Measurements from ENCODE around the gene CEP120.

- no peak for TF ChIP-seq REST (IDR thresholded peaks at IDR 0.05; ENCODE audit: unreplicated experiment)
- TF ChIP-seq CTCF (conservative IDR thresholded peaks at IDR 0.05; ENCODE audit: low read depth in 2 of 2), result no peak
- no peak for TF ChIP-seq NANOG (IDR thresholded peaks at IDR 0.05; ENCODE audit: borderline replicate concordance)
- no peak for TF ChIP-seq CREB1 (CRISPR knock-in tag; IDR thresholded peaks at IDR 0.05; ENCODE audit: low read depth)
- no peak for TF ChIP-seq POLR2AphosphoS5 (IDR thresholded peaks at IDR 0.05; ENCODE audit: low read depth)
- no peak for TF ChIP-seq STAT1 (IDR thresholded peaks at IDR 0.05; ENCODE audit: unreplicated experiment)
- TF ChIP-seq EZH2 (IDR thresholded peaks at IDR 0.05; ENCODE audit: low read depth, unreplicated experiment), result no peak
- no peak for TF ChIP-seq EZH2phosphoT487 (IDR thresholded peaks at IDR 0.05; ENCODE audit: unreplicated experiment)
- no peak for TF ChIP-seq JUNB (IDR thresholded peaks at IDR 0.05; ENCODE audit: unreplicated experiment)
- no peak for TF ChIP-seq ZNF114 (CRISPR knock-in tag; IDR thresholded peaks at IDR 0.05)
Observed at GRCh38 chr5:123297198-123297831, 125.9 kb downstream of the CEP120 start.

Data from GM23338 (cell line).